ENCODE measurements around the gene RGS6.

- TF ChIP-seq GATA2 (IDR thresholded peaks at IDR 0.05; ENCODE audit: low read depth, low read length), result no peak
- TF ChIP-seq GATA3 (IDR thresholded peaks at IDR 0.05; ENCODE audit: low read depth, low read length), result no peak
These were observed 622.9 kb downstream of the RGS6 start for GRCh38 chr14:72554994-72555608.
